HG02798 (cell line): ENCODE data around the gene PRMT7.
A peak's percentile ranks its signal among the peaks of the same experiment; 100 is the strongest.

ENCODE experiments used
- ATAC-seq: cut with Tn5 transposase; IDR thresholded peaks from one replicate; pipeline ENCODE4 v1.9.1; 2021; ENCODE audit warnings: mild to moderate bottlenecking; ENCODE audit not compliant: unreplicated experiment, poor library complexity

PRMT7 gene

DNA sequence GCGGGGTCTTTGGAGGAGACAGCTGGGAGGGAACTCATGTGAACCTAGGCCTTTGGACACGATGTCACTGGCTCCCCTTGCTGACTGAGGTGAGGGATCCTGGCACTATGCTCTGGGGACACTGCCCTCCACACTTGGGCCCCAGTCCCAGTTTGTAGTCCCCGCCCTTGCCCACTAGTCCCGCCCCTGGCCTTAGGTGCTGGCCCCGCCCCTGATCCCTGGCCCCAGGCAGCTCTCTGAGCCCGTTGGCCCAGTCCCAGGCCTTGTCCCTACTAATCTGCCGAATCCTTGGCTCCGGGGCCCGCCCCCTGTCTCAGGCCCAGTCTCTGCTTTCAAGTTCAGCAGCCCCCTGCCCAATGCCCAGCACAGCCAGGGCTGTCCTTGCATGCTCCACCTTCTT is 76.5 kb downstream of the PRMT7 start:
- no peak for ATAC-seq

DNA sequence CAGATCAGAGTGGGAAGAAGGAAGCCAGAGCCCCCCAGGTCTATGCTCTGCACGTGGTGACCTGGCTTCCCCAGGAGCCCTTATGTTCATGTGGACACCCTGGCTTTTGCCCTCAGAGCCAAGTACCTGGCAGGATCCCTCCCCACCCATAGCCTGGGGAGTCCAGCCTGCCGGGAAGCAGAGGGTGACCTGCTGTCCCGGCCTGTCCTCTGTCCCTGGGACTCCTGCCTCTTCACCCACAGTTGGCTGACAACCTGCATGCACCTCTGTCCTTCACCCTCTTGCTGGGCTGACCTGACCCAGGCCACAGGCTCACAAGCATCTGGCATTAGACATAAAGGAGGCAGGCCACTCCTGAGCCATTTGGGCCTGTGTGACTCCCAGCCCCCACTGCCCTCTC is 77.3 kb downstream of the PRMT7 start:
- ATAC-seq = no peak

DNA sequence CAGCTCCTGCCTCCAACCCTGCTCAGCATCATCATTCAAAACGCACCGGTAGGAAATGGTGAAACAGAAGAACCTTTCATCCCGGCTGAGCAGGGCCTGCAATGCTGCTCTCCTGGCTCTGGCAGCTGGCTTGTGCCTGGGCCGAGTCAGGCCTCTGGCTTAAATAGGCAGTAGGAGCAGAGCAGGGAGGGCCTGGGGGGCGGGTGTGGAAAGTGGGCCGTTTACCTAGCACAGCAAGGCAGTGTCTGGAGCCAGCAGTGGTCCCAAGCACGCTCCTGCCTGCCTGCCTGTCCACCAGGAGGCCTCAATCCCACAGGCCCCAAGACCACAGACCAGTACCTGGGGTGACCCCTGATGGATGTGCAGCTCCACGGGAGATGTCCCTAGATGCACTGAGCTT is 78.2 kb downstream of the PRMT7 start:
- ATAC-seq = no peak

DNA sequence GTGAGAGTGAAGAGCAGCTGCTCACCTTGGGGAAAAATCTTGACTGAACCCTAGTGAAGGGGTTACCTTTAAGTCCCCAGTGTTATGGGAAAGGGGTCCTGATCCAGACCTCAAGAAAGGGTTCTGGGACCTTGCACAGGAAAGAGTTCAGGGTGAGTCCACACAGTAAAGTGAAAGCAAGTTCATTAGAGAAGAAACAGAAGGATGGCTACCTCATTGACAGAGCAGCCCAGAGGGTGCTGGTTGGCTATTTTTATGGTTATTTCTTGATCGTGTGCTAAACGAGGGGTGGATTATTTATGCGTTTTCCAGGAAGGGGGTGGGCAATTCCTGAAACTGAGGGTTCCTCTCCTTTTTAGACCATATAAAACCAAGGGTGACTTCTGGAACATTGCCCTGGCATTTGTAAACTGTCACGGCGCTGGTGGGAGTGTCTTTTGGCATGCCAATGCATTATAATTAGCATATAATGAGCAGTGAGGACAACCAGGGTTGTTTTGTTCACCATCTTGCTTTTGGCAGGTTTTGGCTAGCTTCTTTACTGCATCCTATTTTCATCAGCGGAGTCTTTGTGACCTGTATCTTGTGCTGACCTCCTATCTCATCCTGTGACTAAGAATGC is 79.0 kb downstream of the PRMT7 start:
- ATAC-seq = no peak

DNA sequence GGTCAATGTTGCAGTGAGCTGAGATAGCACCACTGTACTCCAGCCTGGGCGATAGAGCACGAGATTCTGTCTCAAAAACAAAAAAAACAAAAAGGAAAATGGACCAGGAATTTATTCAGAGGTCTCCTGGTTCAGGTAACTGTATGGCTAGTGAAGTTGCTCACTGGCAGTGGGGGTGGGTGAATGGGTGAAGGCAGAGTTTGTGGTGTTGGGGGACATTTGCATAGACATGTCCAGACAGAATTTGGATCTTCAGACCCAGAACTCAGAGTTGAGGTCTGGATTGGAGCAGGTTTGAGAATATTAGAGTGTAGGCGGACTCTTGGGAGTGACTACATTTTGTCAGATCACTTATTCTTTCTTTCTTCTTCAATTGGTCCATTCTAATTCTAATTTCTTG is 82.5 kb downstream of the PRMT7 start:
- ATAC-seq = peak; percentile 54

DNA sequence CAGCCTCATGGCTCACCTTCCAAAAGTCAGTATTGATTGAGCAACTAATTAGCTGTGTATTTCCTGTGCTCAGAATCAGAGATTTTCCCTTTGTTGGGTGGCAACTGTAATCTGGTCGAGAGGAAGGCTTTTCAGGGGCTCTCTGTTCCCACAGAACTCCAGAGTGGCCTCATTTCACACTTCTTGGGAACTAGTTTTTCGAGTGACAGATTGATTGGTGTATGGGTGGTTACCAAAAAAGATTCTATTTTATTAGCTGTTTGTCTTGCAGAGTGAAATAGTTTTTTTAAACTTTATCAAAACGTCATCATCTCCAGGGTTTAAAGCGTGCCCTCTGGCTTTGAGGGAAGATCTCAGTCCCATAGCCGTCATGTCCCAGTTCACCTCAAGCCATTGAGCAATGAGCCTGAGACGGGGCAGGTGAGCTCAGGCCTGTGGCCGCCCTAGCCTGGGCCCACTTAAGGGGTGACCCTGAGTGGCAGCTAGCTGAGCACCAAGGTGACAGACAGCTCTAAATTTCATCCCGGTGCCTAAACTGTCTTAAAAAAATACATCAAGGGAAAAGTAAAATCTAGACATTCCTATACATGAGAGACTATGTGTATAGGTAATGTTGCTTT is 84.5 kb downstream of the PRMT7 start:
- no peak for ATAC-seq

DNA sequence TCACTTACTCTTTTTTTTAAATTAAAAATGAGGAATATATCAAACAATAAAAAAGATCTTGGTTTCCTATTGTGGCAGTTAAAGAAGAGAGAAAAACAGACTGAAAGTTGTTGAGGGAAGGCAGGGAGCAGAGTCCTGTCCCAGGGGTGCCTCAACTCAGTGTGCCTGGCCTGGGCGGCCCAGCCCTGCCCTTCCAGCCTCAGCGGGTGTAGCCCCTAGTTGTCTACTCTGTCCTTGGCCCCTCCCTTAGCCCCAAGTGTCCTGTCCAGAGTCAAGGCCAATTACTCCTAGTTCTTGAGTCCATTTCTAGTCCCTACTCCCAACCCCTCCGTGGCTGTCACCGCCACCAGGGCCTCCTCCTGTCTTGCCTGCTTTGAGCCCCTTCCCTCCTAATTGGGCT is 85.0 kb downstream of the PRMT7 start:
- no peak for ATAC-seq

DNA sequence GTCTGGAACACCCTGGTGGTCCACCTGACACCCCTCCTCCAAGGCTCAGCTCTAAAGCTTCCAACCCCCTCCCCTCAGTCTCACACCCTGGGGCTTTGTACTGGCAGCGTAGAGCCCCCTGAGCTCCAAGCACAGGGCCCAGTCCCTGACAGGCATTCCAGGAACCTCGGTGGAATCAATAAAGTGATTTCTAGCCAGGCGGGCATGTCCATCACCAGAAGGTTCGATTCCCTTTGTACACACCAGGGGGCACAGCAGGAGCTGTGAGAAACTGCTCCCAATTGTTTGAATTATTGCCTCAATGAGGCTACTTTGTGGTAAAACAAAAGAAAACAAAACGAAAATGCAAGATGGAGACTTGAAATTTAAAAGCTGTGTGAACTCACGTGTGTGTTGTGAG is 85.7 kb downstream of the PRMT7 start:
- ATAC-seq = no peak

DNA sequence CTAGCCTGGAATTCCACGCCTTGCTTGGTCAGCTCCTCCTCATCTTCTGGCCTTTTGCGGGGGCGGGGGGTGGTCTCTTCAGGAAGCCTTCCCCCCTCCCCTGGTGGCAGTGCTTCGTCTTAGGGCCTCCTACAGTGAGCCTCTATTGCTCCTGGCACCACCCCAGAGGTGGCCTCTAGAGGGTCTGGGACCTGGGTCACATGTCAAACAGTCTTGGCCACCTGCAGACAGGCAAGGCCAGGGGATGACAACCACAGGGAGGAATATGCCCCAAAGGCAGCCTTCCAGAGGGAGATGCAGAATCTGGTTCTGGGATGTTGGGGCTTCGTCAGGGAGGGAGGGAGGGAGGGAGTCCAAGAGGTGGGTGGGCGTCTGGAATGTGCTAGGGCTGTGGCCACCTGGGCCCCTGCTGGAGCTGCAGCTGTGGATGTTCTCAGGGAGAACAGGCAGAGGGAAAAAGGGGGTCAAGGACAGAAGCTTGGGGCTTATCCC is 86.9 kb downstream of the PRMT7 start:
- ATAC-seq = no peak

DNA sequence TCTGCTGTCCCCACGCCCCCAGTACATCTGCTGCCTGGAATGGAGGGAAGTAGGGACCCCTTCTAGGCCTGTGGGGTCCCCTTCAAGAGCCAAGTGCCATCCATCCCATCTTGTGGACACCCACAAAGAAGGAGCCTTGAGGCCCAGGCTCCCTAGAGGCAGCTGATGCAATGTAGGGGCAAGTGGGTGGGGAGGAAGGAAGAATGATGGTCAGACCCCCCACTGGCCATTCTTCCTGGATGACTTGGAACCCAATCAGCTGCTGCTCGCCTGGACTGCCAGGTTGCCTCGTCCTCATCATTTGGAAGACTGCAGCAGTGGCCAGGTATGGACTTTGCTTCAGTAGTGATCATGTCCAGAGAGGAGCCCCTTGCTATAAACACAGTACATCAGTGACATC is 88.6 kb downstream of the PRMT7 start:
- no peak for ATAC-seq

DNA sequence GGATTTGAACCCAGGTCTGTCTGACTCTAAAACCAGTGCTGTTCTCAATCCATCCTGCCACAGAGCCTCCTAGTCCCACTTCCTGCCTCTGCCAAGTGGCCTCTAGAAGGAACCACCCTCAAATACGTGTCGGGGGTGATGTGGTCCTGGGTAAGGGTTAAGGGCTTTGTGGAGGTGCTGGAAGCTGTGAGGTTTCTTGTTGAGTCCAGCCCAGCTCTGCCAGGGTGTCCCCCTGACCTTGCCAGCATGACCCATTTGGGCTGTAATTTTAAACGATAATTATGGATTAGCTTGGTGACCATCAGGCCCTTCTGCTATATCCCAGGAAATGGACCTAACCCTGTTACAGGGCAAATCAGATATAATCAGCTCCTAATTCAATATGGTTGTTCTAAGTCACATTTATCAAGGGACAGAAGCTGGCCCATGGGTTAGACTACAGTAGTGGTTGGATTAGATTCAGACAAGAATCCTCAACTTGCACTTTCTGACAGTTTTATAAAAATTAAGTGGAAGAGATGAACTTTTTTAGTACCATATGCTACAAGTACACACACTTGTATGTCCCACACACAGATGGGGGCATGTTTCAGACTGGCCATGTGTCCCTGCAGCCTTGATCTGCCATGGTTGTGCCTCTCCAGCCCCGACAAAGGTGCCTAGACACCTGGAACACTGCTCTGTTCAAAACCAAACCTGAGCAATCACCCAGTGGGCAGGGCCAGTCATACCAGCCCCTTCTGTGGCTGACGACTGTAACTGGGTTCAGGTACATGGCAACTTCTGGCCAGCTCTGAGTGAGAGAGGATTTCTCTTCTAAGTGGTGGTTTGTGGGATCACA is 89.5 kb downstream of the PRMT7 start:
- no peak for ATAC-seq

DNA sequence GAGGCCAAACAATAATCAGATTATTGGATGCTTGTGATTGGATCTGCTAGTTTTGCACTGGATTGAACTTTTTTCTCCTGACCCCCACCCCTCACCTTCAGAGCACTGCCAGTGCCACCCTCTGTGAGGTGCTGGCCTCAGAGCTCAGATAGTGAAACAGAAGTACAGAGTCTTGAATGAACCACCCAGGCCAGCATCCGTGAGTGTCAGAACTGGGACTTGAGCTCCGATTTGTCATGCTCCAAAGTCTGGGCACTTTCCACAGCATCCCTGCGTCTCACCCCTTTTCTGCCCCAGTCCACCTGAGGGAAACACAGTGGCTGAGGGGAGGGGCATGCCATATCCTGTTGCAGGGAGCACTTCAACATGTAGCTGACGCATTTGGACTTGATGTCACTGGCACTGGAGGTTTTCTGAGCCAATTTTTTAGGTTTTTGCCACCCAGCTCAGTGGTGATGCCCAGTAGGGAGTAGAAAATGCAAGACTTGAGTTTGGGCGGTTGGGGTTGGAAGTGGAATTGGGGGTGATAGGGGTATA is 90.2 kb downstream of the PRMT7 start:
- ATAC-seq = no peak

DNA sequence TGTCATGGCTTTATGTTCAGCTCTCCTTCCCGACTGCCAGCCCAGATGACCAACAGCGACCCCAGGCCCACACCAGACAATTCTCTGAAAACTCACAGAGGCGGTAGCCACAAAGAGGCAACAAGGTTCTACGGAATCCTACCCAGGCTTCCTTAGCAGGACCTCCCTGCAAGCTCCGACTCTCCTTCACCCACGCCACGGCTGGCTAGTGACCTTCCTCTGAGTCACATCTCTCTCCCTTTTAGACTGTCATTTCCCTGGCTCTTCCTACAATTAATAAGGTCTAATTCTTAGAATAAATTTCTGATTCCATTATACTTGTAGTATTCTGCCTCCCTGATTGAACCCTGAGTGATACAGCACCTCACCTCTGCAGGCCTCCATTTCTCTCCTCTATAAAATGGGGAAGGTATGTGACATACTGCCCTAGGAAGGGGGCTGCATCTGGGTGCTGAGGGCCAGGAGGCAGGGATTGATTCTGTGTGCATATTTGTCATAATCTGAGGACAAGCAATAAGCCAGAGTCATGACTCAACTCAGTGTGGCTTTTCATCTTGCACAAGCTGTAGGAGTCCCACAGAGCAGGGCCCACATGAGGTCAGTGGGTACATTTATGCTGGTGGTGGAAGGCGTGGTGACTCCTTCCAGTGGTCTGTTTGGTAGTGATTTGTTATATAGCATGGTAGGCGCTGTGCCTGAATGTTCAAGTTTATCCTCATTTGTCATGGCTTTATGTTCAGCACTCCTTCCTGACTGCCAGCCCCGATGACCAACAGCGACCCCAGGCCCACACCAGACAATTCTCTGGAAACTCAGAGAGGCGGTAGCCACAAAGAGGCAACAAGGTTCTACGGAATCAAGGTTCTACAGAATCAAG is 91.3 kb downstream of the PRMT7 start:
- ATAC-seq = no peak

DNA sequence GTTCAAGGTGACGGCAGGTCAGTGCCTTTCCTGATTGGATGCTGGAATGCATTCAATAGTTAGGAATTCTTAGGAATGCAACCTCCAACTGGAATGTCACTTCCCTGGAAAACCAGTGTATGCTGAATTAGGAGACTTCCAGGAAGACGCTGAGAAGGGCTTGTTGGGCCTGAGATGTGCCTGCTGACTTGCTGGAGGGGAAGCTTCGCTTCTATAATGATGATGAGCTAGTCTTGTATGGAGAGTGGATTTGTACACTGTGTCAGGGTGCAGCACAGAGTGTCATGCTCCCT is 91.9 kb downstream of the PRMT7 start:
- no peak for ATAC-seq

DNA sequence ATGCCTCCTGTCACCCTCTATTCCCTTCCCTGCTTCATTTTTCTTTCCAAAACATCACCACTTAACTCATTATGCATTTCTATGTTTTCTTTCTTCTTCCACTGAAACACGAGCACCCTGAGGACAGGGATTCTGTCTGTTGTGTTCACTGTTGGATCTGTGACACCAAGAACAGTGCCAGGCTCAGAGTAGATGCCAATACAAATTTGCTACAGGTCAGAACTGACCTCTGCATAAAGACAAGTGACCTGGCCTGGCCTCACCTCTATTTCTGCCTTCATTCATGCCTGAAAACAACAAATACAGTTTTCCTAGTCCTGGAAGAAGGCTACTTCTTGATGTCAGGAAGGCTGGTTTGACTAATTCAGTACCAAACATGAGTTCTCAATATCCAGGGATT is 92.4 kb downstream of the PRMT7 start:
- no peak for ATAC-seq

DNA sequence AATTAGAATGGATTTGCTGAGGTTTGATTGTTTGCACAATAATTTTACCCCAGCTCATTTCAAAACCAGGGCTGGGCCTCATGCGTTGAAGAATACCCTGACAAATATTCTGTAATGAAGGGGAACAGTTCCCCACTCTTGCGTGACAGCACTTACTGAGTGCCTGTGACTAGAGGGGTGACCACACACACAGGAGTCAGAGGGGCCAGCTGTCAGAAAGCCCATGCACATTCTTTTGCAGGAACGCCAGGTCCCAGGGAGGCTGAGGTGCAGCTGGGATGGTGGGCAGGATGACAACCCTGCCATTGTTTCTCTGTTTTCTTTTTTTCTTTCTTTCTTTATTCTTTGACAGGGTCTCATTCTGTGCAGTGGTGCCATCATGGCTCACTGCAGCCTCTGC is 92.9 kb downstream of the PRMT7 start:
- no peak for ATAC-seq

DNA sequence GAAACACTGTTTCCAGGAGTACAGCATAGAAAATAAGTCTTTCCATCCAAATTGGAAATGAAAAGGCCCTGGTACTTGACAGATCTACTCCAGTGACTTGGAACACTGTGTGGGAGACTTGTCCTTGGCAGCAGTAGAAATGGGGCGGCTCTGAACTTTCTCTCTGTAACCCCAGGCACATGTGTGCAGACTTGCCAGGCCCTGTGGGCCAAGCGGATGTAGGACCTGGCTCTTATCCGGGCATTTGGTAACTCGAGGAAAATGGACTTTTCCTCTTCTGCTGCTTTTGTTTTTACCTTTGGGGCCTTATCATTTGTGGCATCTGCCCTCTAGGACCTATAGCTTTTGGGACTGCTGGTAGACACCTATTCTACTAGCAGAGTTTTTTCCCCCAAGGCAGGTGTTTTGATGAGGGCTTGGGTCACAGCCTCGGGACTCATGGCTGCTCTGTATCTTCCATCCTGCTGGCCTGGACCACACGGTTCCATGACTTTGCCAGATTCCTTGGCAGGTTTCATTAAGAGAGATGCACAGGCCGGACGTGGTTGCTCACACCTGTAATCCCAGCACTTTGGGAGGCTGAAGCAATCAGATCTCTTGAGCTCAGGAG is 94.0 kb downstream of the PRMT7 start:
- no peak for ATAC-seq

DNA sequence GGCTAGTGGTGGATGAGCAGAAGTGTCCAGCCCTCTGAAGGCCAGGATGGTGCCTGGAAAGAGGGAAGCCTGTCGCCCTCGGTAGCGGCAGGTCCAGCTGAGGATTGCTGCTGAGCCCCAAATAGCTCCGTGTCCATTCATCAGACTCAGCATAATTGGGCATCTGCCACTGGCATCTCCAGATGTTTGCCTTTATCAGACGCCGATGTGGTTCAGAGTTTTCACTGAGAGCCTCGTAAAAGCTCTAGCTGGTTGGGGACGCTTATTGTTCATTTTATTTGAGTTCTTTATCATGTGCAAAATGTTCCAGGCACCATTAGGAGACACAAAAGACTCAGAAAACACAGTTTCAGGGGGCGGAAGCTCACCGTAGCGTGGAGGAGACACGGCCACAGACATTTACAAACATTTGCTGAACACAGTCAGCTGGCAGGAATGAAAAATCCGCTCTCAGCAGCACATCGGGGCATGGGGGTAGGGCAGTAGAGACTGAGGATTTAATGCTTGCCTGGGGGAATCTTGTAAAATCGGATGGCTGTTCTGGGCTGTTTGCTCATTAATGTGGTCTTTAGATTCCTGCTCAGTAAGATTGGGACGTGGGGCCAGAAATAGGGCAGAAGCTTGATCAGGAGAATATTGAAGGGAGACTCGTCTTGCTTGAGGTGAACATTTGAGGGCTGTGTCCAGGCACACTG is 95.8 kb downstream of the PRMT7 start:
- ATAC-seq = no peak
